K562 (cell line): ENCODE results near the gene NCOA3. TPM values are rescaled to one million over a fixed set of nuclear protein-coding genes. Genes with fewer than 3 reads are reported as not detected.

ENCODE experiments used
- ATAC-seq: fragments of 200-7000 bp; cut with Tn5 transposase; 3 replicates; pipeline ENCODE4 v1.9.1; 2020; ENCODE audit warnings: moderate library complexity
- BruUV-seq: library from RNA; stranded (reverse); fragments of 400-500 nt; replicated peaks from 2 replicates; lab custom pipeline; 2021; lab: Mats Ljungman, UMichigan
- CTCF ChIA-PET: fragments of 300-600 bp; formaldehyde crosslinking; extraction: SDS; loops from one replicate; lab custom pipeline; 2021; ENCODE audit warnings: low intra/inter-chr PET ratio; lab: Yijun Ruan, JAX
- POLR2A ChIA-PET: fragments of 300-600, 350-650 bp; sonication (Branson Sonifier 250); formaldehyde crosslinking; extraction: SDS; loops from one replicate; lab custom pipeline; 2021; ENCODE audit warnings: antibody characterized with exemption, inconsistent platforms; lab: Yijun Ruan, JAX
- DNase-seq, 4 experiments: peaks; one replicate each; pipeline versions ENCODE4 v3.0.0 to v3.0.0-alpha.2; 2011 to 2018; ENCODE audit warnings: low spot score in 3 of 4, mixed read lengths in 3 of 4; ENCODE audit errors: extremely low read depth in 1 of 4
- FAIRE-seq: peaks from 2 replicates; lab custom pipeline; 2011; peaks lifted over from hg19 to GRCh38; lab: Jason Lieb, UNC
- H2AFZ ChIP-seq: 2 replicates; pipeline ENCODE4 v1.6.0; 2011; ENCODE audit warnings: low read depth, low read length, control low read depth, inconsistent platforms
- H3K27ac ChIP-seq: fragments of 200-600 bp; 3 replicates; pipeline ENCODE4 v1.8.0; 2011; ENCODE audit warnings: low read depth, mild to moderate bottlenecking, control low read depth, inconsistent platforms, low read length, moderate library complexity, mixed read lengths; ENCODE audit errors: extremely low read depth
- H3K27me3 ChIP-seq, 2 experiments: fragments of 300-600 bp in 1 of 2; 2 replicates in 1 of 2; 3 replicates in 1 of 2; pipeline versions ENCODE4 v1.6.0 to v1.8.0; 2011; ENCODE audit warnings: inconsistent platforms in 2 of 2, low read length in 2 of 2, mild to moderate bottlenecking in 1 of 2, mixed read lengths in 1 of 2, moderate library complexity in 1 of 2; ENCODE audit not compliant: control insufficient read depth in 2 of 2, insufficient read depth in 2 of 2
- H3K36me3 ChIP-seq: fragments of 300-600 bp; 3 replicates; pipeline ENCODE4 v1.8.0; 2011; ENCODE audit warnings: mild to moderate bottlenecking, low read length, inconsistent platforms; ENCODE audit not compliant: control insufficient read depth, insufficient read depth
- H3K4me1 ChIP-seq, 2 experiments: fragments of 200-600 bp in 1 of 2; replicated peaks in 1 of 2; 2 replicates in 1 of 2; 3 replicates in 1 of 2; pipeline versions ENCODE4 v1.5.1 to v1.8.0; 2011; ENCODE audit warnings: inconsistent platforms in 2 of 2, low read length in 2 of 2, mild to moderate bottlenecking in 1 of 2, mixed read lengths in 1 of 2, moderate library complexity in 1 of 2; ENCODE audit not compliant: control insufficient read depth in 2 of 2, insufficient read depth in 2 of 2
- H3K4me2 ChIP-seq: 2 replicates; pipeline ENCODE4 v1.6.1; 2011; ENCODE audit warnings: low read length, control low read depth, inconsistent platforms, mixed read lengths; ENCODE audit not compliant: insufficient read depth
- H3K4me3 ChIP-seq: fragments of 200-600 bp; sonication (generic), shearing (Covaris generic); 2 replicates; pipeline ENCODE4 v1.5.1; 2016; ENCODE audit warnings: control low read depth, inconsistent platforms
- H3K79me2 ChIP-seq: fragments of 200-600 bp; 3 replicates; pipeline ENCODE4 v1.8.0; 2011; ENCODE audit warnings: low read length, inconsistent platforms; ENCODE audit not compliant: control insufficient read depth, insufficient read depth
- H3K9ac ChIP-seq, 2 experiments: 2 replicates each; pipeline versions ENCODE4 v1.6.0 to v1.6.1; 2011; ENCODE audit warnings: low read depth in 2 of 2, low read length in 2 of 2, control low read depth in 1 of 2, inconsistent platforms in 1 of 2, mild to moderate bottlenecking in 1 of 2, mixed read lengths in 1 of 2; ENCODE audit not compliant: insufficient read depth in 1 of 2
- H3K9me1 ChIP-seq: one replicate; pipeline ENCODE4 v1.6.0; 2011; ENCODE audit warnings: inconsistent platforms, mild to moderate bottlenecking, low read length, moderate library complexity; ENCODE audit not compliant: control insufficient read depth, insufficient read depth
- H3K9me3 ChIP-seq: replicated peaks from 2 replicates; pipeline ENCODE4 v1.5.1; 2011; ENCODE audit warnings: low read depth, low read length, inconsistent platforms; ENCODE audit not compliant: control insufficient read depth, insufficient read depth
- H4K20me1 ChIP-seq: replicated peaks from 2 replicates; pipeline ENCODE4 v1.6.1; 2011; ENCODE audit warnings: low read length, inconsistent platforms, mixed read lengths; ENCODE audit not compliant: control insufficient read depth, insufficient read depth
- CBX1 ChIP-seq: sonication (generic); IDR thresholded peaks from 2 replicates; pipeline ENCODE4 v1.6.1; 2016; ENCODE audit warnings: antibody characterized with exemption, low read depth, mild to moderate bottlenecking
- PHB ChIP-seq: fragments of 250-450 bp; sonication (Bioruptor Pico); IDR thresholded peaks from 2 replicates; pipeline ENCODE4 v1.5.0; 2021
- WGBS: fragments of 100-300 bp; shearing (Covaris generic); methylation state at CpG from one replicate; pipeline ENCODE4 v1.1.6; 2016; ENCODE audit warnings: low coverage, mixed read lengths; ENCODE audit not compliant: insufficient coverage; ENCODE audit errors: missing lambda C conversion rate; 5-methylcytosine and 5-hydroxymethylcytosine counted together
- in situ Hi-C: fragments of 300-500 bp; cut with MboI; formaldehyde crosslinking; loops from 4 replicates; pipeline ENCODE4 v1.15.0; 2018; ENCODE audit warnings: inconsistent platforms, mixed read lengths
- intact Hi-C: fragments of 100-400 bp; cut with micrococcal nuclease; formaldehyde crosslinking; loops from 2 replicates; pipeline ENCODE4 v1.14.2; 2022
- polyA plus RNA-seq, 8 experiments: library from polyadenylated mRNA; depleted of rRNA in 4 of 8; stranded (reverse) in 5 of 8; unstranded in 3 of 8; fragments of >200 nt; fragmentation: Nextera tagmentation in 2 of 8; fragmentation: Illumina TruSeq in 1 of 8; extraction: Ambion mirVana in 2 of 8; extraction: Trizol in 1 of 8; gene quantifications; 2 replicates each; pipeline versions ENCODE4 v1.2.1 to v1.2.3, GENCODE V29; 2011 to 2014; ENCODE audit warnings: inconsistent platforms in 1 of 8, missing spikeins in 1 of 8
- total RNA-seq, 7 experiments: library from RNA; depleted of rRNA in 6 of 7; stranded (reverse); fragments of >200 nt in 6 of 7; fragmentation: Illumina TruSeq in 2 of 7; extraction: Trizol in 2 of 7; gene quantifications; 2 replicates each; pipeline versions ENCODE4 v1.2.1 to v1.2.3, GENCODE V29; 2011 to 2021; ENCODE audit warnings: low replicate concordance in 1 of 7
- TF ChIP-seq, protein P1 (sequence below), 3 experiments: fragments of 200-800 bp in 1 of 3; fragments of 250-450 bp in 1 of 3; fragments of 450-650 bp in 1 of 3; sonication (Bioruptor Pico) in 1 of 3; sonication (Bioruptor generic) in 1 of 3; formaldehyde crosslinking in 1 of 3; IDR thresholded peaks; 2 replicates each; pipeline versions ENCODE4 v1.6.1 to v1.8.0; 2016 to 2022; ENCODE audit warnings: mild to moderate bottlenecking in 2 of 3, missing genetic modification characterization in 2 of 3, missing compliant biosample characterization in 1 of 3, moderate library complexity in 1 of 3
- TF ChIP-seq, protein P2 (sequence below): IDR thresholded peaks from 2 replicates; pipeline ENCODE4 v1.6.1; 2012; ENCODE audit warnings: low read depth, low read length, improper control_type of control experiment, borderline replicate concordance
- TF ChIP-seq, protein P3 (sequence below), 2 experiments: fragments of 450-650 bp in 1 of 2; sonication (generic) in 1 of 2; formaldehyde crosslinking; conservative IDR thresholded peaks; 2 replicates each; pipeline versions ENCODE4 v1.4.0 to v1.8.1; 2020 to 2022; ENCODE audit warnings: mild to moderate bottlenecking in 1 of 2, missing genetic modification reagents in 1 of 2

NCOA3 gene
- total and polyA plus RNA-seq, 9 of the 15 experiments (the other 6 are each of a cell fraction or from before 2014, with no cell fraction given): 3.2 to 24.3 (median 14.4) TPM

- in situ Hi-C loops (no loop called here), intact Hi-C loops (no loop called here)
- Histone ChIP-seq H3K27ac (no peak overlapping the region), H3K4me1 (no peaks in the 10 kb centered on the region; a peak in 1 of 5 replicates), H3K27me3 (peaks cover 36 to 80% of the 10 kb centered on the region in 2 experiments), H3K9me3 (no peaks in the 10 kb centered on the region), H2AFZ (no peak overlapping the region), H3K4me2 (no peak overlapping the region), H3K4me3 (no peak overlapping the region), H3K9ac (no peak overlapping the region), H3K79me2 (no peaks in the 10 kb centered on the region), H3K9me1 (no peaks in the 10 kb centered on the region), H4K20me1 (peaks cover 6% of the 10 kb centered on the region; the same call in 1 of the 2 replicates), H3K36me3 (no peaks in the 10 kb centered on the region)
- BruUV-seq: no TSS peak
- DNase-seq (no peak), ATAC-seq (no peak), FAIRE-seq (no peak)
- 2% methylated on average over 5 of the region's 5 CpGs for WGBS
- POLR2A ChIA-PET: interaction anchor here (0.5 to 1.7 kb wide), 3 partner anchors 12 to 430 kb away, joined by 3 read pairs; no protein-coding TSS in a partner anchor
- CTCF ChIA-PET: no interaction called here
- TF ChIP-seq PHB (no peak), CBX1 (no peak)
- TF ChIP-seq, protein P1, sequence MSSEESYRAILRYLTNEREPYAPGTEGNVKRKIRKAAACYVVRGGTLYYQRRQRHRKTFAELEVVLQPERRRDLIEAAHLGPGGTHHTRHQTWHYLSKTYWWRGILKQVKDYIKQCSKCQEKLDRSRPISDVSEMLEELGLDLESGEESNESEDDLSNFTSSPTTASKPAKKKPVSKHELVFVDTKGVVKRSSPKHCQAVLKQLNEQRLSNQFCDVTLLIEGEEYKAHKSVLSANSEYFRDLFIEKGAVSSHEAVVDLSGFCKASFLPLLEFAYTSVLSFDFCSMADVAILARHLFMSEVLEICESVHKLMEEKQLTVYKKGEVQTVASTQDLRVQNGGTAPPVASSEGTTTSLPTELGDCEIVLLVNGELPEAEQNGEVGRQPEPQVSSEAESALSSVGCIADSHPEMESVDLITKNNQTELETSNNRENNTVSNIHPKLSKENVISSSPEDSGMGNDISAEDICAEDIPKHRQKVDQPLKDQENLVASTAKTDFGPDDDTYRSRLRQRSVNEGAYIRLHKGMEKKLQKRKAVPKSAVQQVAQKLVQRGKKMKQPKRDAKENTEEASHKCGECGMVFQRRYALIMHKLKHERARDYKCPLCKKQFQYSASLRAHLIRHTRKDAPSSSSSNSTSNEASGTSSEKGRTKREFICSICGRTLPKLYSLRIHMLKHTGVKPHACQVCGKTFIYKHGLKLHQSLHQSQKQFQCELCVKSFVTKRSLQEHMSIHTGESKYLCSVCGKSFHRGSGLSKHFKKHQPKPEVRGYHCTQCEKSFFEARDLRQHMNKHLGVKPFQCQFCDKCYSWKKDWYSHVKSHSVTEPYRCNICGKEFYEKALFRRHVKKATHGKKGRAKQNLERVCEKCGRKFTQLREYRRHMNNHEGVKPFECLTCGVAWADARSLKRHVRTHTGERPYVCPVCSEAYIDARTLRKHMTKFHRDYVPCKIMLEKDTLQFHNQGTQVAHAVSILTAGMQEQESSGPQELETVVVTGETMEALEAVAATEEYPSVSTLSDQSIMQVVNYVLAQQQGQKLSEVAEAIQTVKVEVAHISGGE (CRISPR knock-in tag; IDR thresholded peaks at IDR 0.05): peak in 1 of 3 experiments; percentile 79; a peak in 2 of 6 replicates
- TF ChIP-seq, protein P2, sequence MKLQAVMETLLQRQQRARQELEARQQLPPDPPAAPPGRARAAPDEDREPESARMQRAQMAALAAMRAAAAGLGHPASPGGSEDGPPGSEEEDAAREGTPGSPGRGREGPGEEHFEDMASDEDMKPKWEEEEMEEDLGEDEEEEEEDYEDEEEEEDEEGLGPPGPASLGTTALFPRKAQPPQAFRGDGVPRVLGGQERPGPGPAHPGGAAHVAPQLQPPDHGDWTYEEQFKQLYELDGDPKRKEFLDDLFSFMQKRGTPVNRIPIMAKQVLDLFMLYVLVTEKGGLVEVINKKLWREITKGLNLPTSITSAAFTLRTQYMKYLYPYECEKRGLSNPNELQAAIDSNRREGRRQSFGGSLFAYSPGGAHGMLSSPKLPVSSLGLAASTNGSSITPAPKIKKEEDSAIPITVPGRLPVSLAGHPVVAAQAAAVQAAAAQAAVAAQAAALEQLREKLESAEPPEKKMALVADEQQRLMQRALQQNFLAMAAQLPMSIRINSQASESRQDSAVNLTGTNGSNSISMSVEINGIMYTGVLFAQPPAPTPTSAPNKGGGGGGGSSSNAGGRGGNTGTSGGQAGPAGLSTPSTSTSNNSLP: no peak
- TF ChIP-seq, protein P3, sequence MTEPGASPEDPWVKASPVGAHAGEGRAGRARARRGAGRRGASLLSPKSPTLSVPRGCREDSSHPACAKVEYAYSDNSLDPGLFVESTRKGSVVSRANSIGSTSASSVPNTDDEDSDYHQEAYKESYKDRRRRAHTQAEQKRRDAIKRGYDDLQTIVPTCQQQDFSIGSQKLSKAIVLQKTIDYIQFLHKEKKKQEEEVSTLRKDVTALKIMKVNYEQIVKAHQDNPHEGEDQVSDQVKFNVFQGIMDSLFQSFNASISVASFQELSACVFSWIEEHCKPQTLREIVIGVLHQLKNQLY (CRISPR knock-in tag; conservative IDR thresholded peaks at IDR 0.05): no peak
Measured at GRCh38 chr20:47706345-47706744, 204.7 kb downstream of the NCOA3 start.
